Thyroid gland (tissue), 4 donors: ENCODE results near the gene ANKFY1. TPM values are rescaled to one million over a fixed set of nuclear protein-coding genes. Genes with fewer than 3 reads are reported as not detected.

ENCODE experiments used
- DNase-seq, 2 donors: peaks; one replicate each; pipeline ENCODE4 v3.0.0-alpha.2; 2019
- H3K27ac ChIP-seq, 3 donors: fragments of 200-600 bp; sonication (generic); 1 replicate in 2 of 3; 2 replicates in 1 of 3; pipeline ENCODE4 v1.5.1; 2016 to 2019; ENCODE audit warnings: mild to moderate bottlenecking in 1 of 3, moderate library complexity in 1 of 3
- H3K27me3 ChIP-seq: fragments of 200-600 bp; sonication (generic); one replicate; pipeline ENCODE4 v1.5.1; 2019
- H3K36me3 ChIP-seq, 2 donors: fragments of 200-600 bp; sonication (generic); one replicate each; pipeline ENCODE4 v1.5.1; 2016 to 2019
- H3K4me1 ChIP-seq, 2 donors: fragments of 200-600 bp; sonication (generic); one replicate each; pipeline ENCODE4 v1.5.1; 2017 to 2019
- H3K4me3 ChIP-seq, 3 donors: fragments of 200-600 bp; sonication (generic); replicated peaks in 1 of 3; 1 replicate in 2 of 3; 2 replicates in 1 of 3; pipeline ENCODE4 v1.5.1; 2016; ENCODE audit warnings: mild to moderate bottlenecking in 1 of 3
- H3K9me3 ChIP-seq: fragments of 200-600 bp; sonication (generic); one replicate; pipeline ENCODE4 v1.5.1; 2017
- CTCF ChIP-seq, 6 experiments: fragments of 200-600 bp in 3 of 6; fragments of 450-650 bp in 3 of 6; sonication (generic) in 3 of 6; IDR thresholded peaks; one replicate each; pipeline ENCODE4 v1.5.1; 2016 to 2019; ENCODE audit warnings: antibody characterized with exemption in 6 of 6, mild to moderate bottlenecking in 2 of 6, inconsistent platforms in 1 of 6, moderate library complexity in 1 of 6
- POLR2A ChIP-seq, 2 donors: fragments of 450-650 bp; IDR thresholded peaks; one replicate each; pipeline ENCODE4 v1.6.1; 2017; ENCODE audit warnings: antibody characterized with exemption in 2 of 2, mild to moderate bottlenecking in 2 of 2, moderate library complexity in 1 of 2
- WGBS, 2 donors: methylation state at CpG; one replicate each; pipeline ENCODE4 v1.1.5; 2017; 5-methylcytosine and 5-hydroxymethylcytosine counted together
- intact Hi-C: fragments of 100-400 bp; cut with DNase I; formaldehyde crosslinking; loops from one replicate; pipeline ENCODE4 v1.15.1; 2023
- total RNA-seq, 4 donors: library from RNA; depleted of rRNA; stranded (reverse); fragments of >200 nt; gene quantifications; one replicate each; pipeline ENCODE4 v1.2.3, GENCODE V29; 2016

Gene ANKFY1
- total RNA-seq, 4 donors from 2014 or later = 36.8 to 51.3 (median 46.3) TPM

- WGBS, 2 donors = 70 to 78% methylated on average over 23 to 25 of the region's 25 CpGs
- Histone ChIP-seq H3K9me3 (no peaks in the 10 kb centered on the region), H3K27ac (peak overlapping the region in 2 of 3 donors; percentile 14 to 78), H3K4me1 (peaks cover 10% of the 10 kb centered on the region in 2 donors), H3K4me3 (no peak overlapping the region), H3K36me3 (peaks cover 65 to 67% of the 10 kb centered on the region in 2 donors), H3K27me3 (no peaks in the 10 kb centered on the region)
- intact Hi-C loops = no loop called here
- peak; percentile 47 to 51 for DNase-seq
- TF ChIP-seq POLR2A (IDR thresholded peaks at IDR 0.05) (no peak), CTCF (IDR thresholded peaks at IDR 0.05) (no peak)
Measured at GRCh38 chr17:4175921-4176807, 87.6 kb downstream of the ANKFY1 start.

GRCh38 chr17:4174556-4174955, 89.2 kb downstream of the ANKFY1 start:
- Histone ChIP-seq H3K4me1 (peaks cover 10% of the 10 kb centered on the region in 2 donors), H3K27me3 (no peaks in the 10 kb centered on the region), H3K36me3 (peaks cover 69 to 77% of the 10 kb centered on the region in 2 donors), H3K4me3 (no peak overlapping the region), H3K27ac (no peak overlapping the region), H3K9me3 (no peaks in the 10 kb centered on the region)
- 85 to 94% methylated on average over 3 of the region's 3 CpGs for WGBS, 2 donors
- TF ChIP-seq POLR2A (IDR thresholded peaks at IDR 0.05) (no peak), CTCF (IDR thresholded peaks at IDR 0.05) (no peak)
- DNase-seq = no peak
- intact Hi-C loops = no loop called here

- 100% methylated on average over 6 to 7 of the region's 7 CpGs for WGBS, 2 donors
- DNase-seq = no peak
- TF ChIP-seq POLR2A (IDR thresholded peaks at IDR 0.05) (no peak), CTCF (IDR thresholded peaks at IDR 0.05) (no peak)
- H3K4me3 ChIP-seq = no peak overlapping the region
- no peaks in the 10 kb centered on the region for H3K9me3 ChIP-seq
- H3K27me3 ChIP-seq = no peaks in the 10 kb centered on the region
- H3K27ac ChIP-seq = no peak overlapping the region
- peaks cover 10% of the 10 kb centered on the region in 2 donors for H3K4me1 ChIP-seq
- intact Hi-C loops = no loop called here
- peaks cover 69 to 76% of the 10 kb centered on the region in 2 donors for H3K36me3 ChIP-seq
Measured at GRCh38 chr17:4173781-4174180, 90.0 kb downstream of the ANKFY1 start.

- no peaks in the 10 kb centered on the region for H3K27me3 ChIP-seq
- intact Hi-C loops = no loop called here
- DNase-seq = no peak
- peaks cover 64 to 73% of the 10 kb centered on the region in 2 donors for H3K36me3 ChIP-seq
- no peak overlapping the region for H3K4me3 ChIP-seq
- peaks cover 10% of the 10 kb centered on the region in 2 donors for H3K4me1 ChIP-seq
- 97 to 99% methylated on average over 12 of the region's 12 CpGs for WGBS, 2 donors
- H3K9me3 ChIP-seq = no peaks in the 10 kb centered on the region
- TF ChIP-seq CTCF (IDR thresholded peaks at IDR 0.05) (no peak), POLR2A (IDR thresholded peaks at IDR 0.05) (no peak)
- H3K27ac ChIP-seq = no peak overlapping the region
Measured at GRCh38 chr17:4172356-4172755, 91.4 kb downstream of the ANKFY1 start.

GRCh38 chr17:4170639-4171280, 93.0 kb downstream of the ANKFY1 start:
- Histone ChIP-seq H3K4me3 (no peak overlapping the region), H3K27ac (no peak overlapping the region), H3K4me1 (no peaks in the 10 kb centered on the region), H3K36me3 (peaks cover 69 to 73% of the 10 kb centered on the region in 2 donors), H3K9me3 (no peaks in the 10 kb centered on the region), H3K27me3 (no peaks in the 10 kb centered on the region)
- WGBS, 2 donors = 93 to 95% methylated on average over 27 of the region's 27 CpGs
- TF ChIP-seq CTCF (IDR thresholded peaks at IDR 0.05) (no peak), POLR2A (IDR thresholded peaks at IDR 0.05) (no peak)
- no peak for DNase-seq
- intact Hi-C loops = no loop called here
